Ascending aorta (tissue), 2 donors: ENCODE results near the gene SDHAF4. TPM values are rescaled to one million over a fixed set of nuclear protein-coding genes. Genes with fewer than 3 reads are reported as not detected.
A peak's percentile ranks its signal among the peaks of the same experiment; 100 is the strongest.

Source experiments
- DNase-seq, 2 donors: peaks; one replicate each; pipeline ENCODE4 v3.0.0-alpha.2; 2019; ENCODE audit warnings: low spot score in 2 of 2
- H3K27ac ChIP-seq, 2 donors: fragments of 200-600 bp; sonication (generic); one replicate each; pipeline ENCODE4 v1.5.1; 2016 to 2017; ENCODE audit warnings: mild to moderate bottlenecking in 1 of 2
- H3K27me3 ChIP-seq: fragments of 200-600 bp; sonication (generic); one replicate; pipeline ENCODE4 v1.5.1; 2017
- H3K36me3 ChIP-seq, 2 donors: fragments of 200-600 bp; sonication (generic); one replicate each; pipeline ENCODE4 v1.5.1; 2016
- H3K4me1 ChIP-seq, 2 donors: fragments of 200-600 bp; sonication (generic); one replicate each; pipeline ENCODE4 v1.5.1; 2016 to 2017; ENCODE audit warnings: mild to moderate bottlenecking in 1 of 2
- H3K4me3 ChIP-seq, 2 donors: fragments of 200-600 bp; sonication (generic); one replicate each; pipeline ENCODE4 v1.5.1; 2016 to 2017; ENCODE audit warnings: mild to moderate bottlenecking in 1 of 2
- H3K9me3 ChIP-seq, 2 donors: fragments of 200-600 bp; sonication (generic); one replicate each; pipeline ENCODE4 v1.5.1; 2016
- CTCF ChIP-seq, 3 experiments: fragments of 200-600 bp in 2 of 3; fragments of 450-650 bp in 1 of 3; sonication (generic) in 2 of 3; IDR thresholded peaks; one replicate each; pipeline ENCODE4 v1.5.1; 2016 to 2019; ENCODE audit warnings: antibody characterized with exemption in 3 of 3, mild to moderate bottlenecking in 1 of 3, moderate library complexity in 1 of 3
- intact Hi-C: fragments of 100-400 bp; cut with DNase I; formaldehyde crosslinking; loops from one replicate; pipeline ENCODE4 v1.15.1; 2023
- total RNA-seq: library from RNA; depleted of rRNA; stranded (reverse); fragments of >200 nt; gene quantifications from one replicate; pipeline ENCODE4 v1.1.0, GENCODE V29; 2016

SDHAF4 gene
- total RNA-seq: 3.5 TPM

- Histone ChIP-seq H3K27ac (peak within 1 kb of the TSS; percentile 80 to 88), H3K4me1 (no peaks in the 10 kb centered on the region), H3K4me3 (peak within 1 kb of the TSS; percentile 91 to 94), H3K36me3 (no peaks in the 10 kb centered on the region), H3K27me3 (no peaks in the 10 kb centered on the region), H3K9me3 (no peaks in the 10 kb centered on the region)
- TF ChIP-seq CTCF (IDR thresholded peaks at IDR 0.05): peak in 1 of 3 experiments; percentile 21
- DNase-seq: peak; percentile 61 to 95
- intact Hi-C loops: loop anchor here (1.0 kb wide), 1 partner anchor 100 kb away; the partner anchor contains the start of gene SMAP1
Observed at GRCh38 chr6:70566751-70567382, at the start of gene SDHAF4. SDHAF4 (plus strand) TSS chr6:70566930; CDS start chr6:70566941, 11 bp downstream.

- Histone ChIP-seq H3K4me3 (no peak overlapping the region), H3K27me3 (no peaks in the 10 kb centered on the region), H3K27ac (no peak overlapping the region), H3K9me3 (no peaks in the 10 kb centered on the region), H3K36me3 (no peaks in the 10 kb centered on the region), H3K4me1 (no peaks in the 10 kb centered on the region)
- no peak for TF ChIP-seq CTCF (IDR thresholded peaks at IDR 0.05)
- intact Hi-C loops: no loop called here
- DNase-seq: no peak
Observed at GRCh38 chr6:70518723-70519122, 48.0 kb upstream of the SDHAF4 start.

GRCh38 chr6:70520575-70520974 lies 46.2 kb upstream of the SDHAF4 start:
- peak in 1 of 3 experiments; percentile 17 for TF ChIP-seq CTCF (IDR thresholded peaks at IDR 0.05)
- Histone ChIP-seq H3K4me1 (no peaks in the 10 kb centered on the region), H3K27ac (no peak overlapping the region), H3K4me3 (no peak overlapping the region), H3K27me3 (no peaks in the 10 kb centered on the region), H3K9me3 (no peaks in the 10 kb centered on the region), H3K36me3 (peaks cover 0 to 4% of the 10 kb centered on the region in 2 donors)
- no peak for DNase-seq
- intact Hi-C loops: no loop called here

- Histone ChIP-seq H3K9me3 (no peaks in the 10 kb centered on the region), H3K4me1 (no peaks in the 10 kb centered on the region), H3K36me3 (peaks cover 0 to 4% of the 10 kb centered on the region in 2 donors), H3K27ac (no peak overlapping the region), H3K27me3 (no peaks in the 10 kb centered on the region), H3K4me3 (no peak overlapping the region)
- no peak for TF ChIP-seq CTCF (IDR thresholded peaks at IDR 0.05)
- no peak for DNase-seq
- intact Hi-C loops: no loop called here
Observed at GRCh38 chr6:70524721-70525286, 41.9 kb upstream of the SDHAF4 start.

- no peak for DNase-seq
- intact Hi-C loops: no loop called here
- no peak overlapping the region for H3K4me3 ChIP-seq
- no peak for TF ChIP-seq CTCF (IDR thresholded peaks at IDR 0.05)
- H3K27ac ChIP-seq: no peak overlapping the region
- no peaks in the 10 kb centered on the region for H3K27me3 ChIP-seq
- no peaks in the 10 kb centered on the region for H3K4me1 ChIP-seq
- peaks cover 0 to 4% of the 10 kb centered on the region in 2 donors for H3K36me3 ChIP-seq
- no peaks in the 10 kb centered on the region for H3K9me3 ChIP-seq
Observed at GRCh38 chr6:70527071-70527737, 39.5 kb upstream of the SDHAF4 start.
